GM06990 (cell line): ENCODE measurements around the gene STK17A.
"Not testable (repeated sequence)": the region's sequence is repeated elsewhere in the genome, so short reads cannot be mapped to it uniquely, and the experiment has no call there.

Experiments
- DNase-seq: peaks from one replicate; pipeline ENCODE4 v3.0.0-alpha.2; 2011; ENCODE audit not compliant: insufficient read length; ENCODE audit errors: extremely low read depth
- H3K27me3 ChIP-seq: replicated peaks from 2 replicates; pipeline ENCODE4 v1.6.0; 2011; ENCODE audit warnings: low read length; ENCODE audit not compliant: control insufficient read depth, insufficient read depth
- H3K36me3 ChIP-seq: 2 replicates; pipeline ENCODE4 v1.5.1; 2011; ENCODE audit warnings: low read length; ENCODE audit not compliant: control insufficient read depth, insufficient read depth
- H3K4me3 ChIP-seq: replicated peaks from 2 replicates; pipeline ENCODE4 v1.5.1; 2011; ENCODE audit warnings: low read depth, mild to moderate bottlenecking, control low read depth, low read length
- TF ChIP-seq, protein P1 (sequence below): IDR thresholded peaks from 2 replicates; pipeline ENCODE4 v1.5.1; 2011; ENCODE audit warnings: low read length, control low read depth, mild to moderate bottlenecking, inconsistent platforms; ENCODE audit not compliant: insufficient read depth, poor library complexity, severe bottlenecking

STK17A gene

DNA sequence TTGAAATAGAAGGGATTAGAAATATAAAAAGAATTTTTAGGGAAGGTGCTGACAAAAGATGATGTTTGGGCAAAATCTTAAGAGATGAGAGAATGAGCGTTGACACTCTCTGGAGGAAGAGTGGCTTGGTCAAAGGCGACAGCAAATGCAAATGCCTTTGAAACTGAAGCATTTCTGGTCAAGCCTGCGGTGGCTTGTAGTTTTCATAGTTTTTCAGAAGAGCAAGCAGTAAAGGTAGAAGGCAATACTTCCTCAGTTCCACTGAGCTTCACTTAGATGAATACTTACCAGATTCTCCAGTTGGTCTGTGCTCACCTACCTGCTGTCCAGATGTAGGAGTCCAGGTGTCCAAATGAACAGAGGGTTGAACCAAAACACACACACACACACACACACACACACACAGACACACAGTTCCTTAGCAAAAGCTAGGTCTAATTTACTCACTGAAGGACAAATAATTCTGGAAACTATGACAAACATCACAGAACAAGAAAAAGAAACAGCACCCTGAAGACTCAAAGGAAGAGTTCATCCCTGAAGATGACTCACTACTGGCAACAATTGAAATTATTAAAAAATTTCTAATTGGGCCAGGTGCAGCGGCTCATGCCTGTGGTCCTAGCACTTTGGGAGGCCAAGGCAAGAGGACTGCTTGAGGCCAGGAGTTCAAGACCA is 12.1 kb upstream of the STK17A start:
- H3K4me3 ChIP-seq: no peak overlapping the region
- H3K36me3 ChIP-seq: no peaks in the 10 kb centered on the region
- DNase-seq: no peak
- TF ChIP-seq, protein P1, sequence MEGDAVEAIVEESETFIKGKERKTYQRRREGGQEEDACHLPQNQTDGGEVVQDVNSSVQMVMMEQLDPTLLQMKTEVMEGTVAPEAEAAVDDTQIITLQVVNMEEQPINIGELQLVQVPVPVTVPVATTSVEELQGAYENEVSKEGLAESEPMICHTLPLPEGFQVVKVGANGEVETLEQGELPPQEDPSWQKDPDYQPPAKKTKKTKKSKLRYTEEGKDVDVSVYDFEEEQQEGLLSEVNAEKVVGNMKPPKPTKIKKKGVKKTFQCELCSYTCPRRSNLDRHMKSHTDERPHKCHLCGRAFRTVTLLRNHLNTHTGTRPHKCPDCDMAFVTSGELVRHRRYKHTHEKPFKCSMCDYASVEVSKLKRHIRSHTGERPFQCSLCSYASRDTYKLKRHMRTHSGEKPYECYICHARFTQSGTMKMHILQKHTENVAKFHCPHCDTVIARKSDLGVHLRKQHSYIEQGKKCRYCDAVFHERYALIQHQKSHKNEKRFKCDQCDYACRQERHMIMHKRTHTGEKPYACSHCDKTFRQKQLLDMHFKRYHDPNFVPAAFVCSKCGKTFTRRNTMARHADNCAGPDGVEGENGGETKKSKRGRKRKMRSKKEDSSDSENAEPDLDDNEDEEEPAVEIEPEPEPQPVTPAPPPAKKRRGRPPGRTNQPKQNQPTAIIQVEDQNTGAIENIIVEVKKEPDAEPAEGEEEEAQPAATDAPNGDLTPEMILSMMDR: no peak
- no peaks in the 10 kb centered on the region for H3K27me3 ChIP-seq

DNA sequence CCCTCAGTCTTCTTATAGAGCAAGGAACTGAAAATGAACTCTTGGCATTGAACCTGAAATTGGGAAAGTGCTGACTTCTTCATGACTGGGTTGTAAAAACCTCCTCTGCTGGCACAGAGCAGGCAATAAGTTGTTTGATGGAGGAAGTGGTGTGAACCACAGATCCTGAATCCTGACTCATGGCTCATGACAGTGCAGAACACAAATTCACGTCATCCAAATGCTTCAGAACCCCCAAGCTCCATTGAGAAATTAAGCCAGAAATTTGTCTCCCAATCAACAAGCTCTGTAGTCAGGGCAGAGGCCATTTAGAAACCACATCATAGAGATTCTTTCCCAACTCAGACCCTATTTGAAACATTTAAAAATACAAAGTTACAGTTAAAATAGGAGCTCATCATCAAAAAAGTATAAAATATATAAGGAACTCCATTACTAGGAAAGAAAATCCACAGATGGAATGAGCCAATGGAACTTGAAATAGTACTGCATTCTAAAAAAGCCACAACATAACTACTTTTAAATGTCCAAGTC is 10.3 kb upstream of the STK17A start:
- H3K27me3 ChIP-seq: no peaks in the 10 kb centered on the region
- no peak for DNase-seq
- TF ChIP-seq, protein P1: no peak
- no peak overlapping the region for H3K4me3 ChIP-seq
- H3K36me3 ChIP-seq: no peaks in the 10 kb centered on the region

DNA sequence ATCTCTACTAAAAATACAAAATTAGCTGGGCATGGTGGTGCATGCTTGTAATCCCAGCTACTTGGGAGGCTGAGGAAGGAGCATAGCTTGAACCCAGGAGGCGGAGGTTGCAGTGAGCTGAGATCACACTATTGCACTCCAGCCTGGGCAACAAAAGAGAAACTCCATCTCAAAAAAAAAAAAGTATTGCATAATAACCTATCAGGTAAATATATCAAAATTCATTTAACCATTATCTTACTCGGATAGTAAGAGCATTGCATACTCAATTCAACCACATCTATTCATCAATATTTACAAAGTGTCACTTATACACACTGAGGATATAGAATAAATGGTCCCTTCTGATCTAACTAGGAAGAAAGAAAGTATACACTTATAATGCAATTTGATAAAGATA is 9.1 kb upstream of the STK17A start:
- DNase-seq, H3K4me3 ChIP-seq, H3K27me3 ChIP-seq, H3K36me3 ChIP-seq: not testable (repeated sequence)

DNA sequence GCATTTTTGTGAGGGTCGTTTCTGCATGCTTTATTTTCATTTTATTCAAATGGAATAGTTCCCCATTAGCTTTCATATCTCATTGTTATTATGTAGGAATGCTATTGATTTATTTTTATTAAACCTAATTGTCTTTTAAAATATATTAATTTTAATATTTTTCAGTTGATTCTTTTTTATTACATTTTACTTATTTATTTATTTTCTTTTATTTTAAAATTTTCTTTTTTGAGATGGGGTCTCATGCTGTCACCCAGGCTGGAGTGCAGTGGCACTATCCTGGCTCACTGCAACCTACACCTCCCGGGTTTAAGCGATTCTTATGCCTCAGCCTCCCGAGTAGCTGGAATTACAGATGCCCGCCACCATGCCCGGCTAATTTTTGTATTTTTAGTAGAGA is 7.4 kb upstream of the STK17A start:
- DNase-seq: no peak
- no peaks in the 10 kb centered on the region for H3K27me3 ChIP-seq
- TF ChIP-seq, protein P1: no peak
- H3K36me3 ChIP-seq: no peaks in the 10 kb centered on the region
- no peak overlapping the region for H3K4me3 ChIP-seq

DNA sequence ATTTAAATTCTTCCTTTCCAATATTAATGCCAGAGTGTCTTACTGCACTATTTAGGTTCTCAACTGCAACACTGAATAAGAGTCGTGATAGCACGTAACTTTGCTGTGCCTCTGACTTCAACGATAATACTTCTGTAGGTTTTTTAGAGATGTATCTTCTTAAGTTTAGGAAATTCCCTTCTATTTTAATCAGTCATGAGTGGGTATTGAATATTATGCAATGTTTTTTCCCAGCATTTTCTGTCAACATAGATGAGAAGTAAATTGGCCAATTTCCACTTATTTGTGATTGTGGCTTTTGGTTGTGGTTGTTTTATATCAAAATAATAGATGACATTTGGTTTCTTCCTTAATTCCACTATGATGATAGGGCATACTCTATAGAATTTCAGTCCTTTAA is 6.7 kb upstream of the STK17A start:
- TF ChIP-seq, protein P1: no peak
- no peaks in the 10 kb centered on the region for H3K36me3 ChIP-seq
- H3K27me3 ChIP-seq: no peaks in the 10 kb centered on the region

DNA sequence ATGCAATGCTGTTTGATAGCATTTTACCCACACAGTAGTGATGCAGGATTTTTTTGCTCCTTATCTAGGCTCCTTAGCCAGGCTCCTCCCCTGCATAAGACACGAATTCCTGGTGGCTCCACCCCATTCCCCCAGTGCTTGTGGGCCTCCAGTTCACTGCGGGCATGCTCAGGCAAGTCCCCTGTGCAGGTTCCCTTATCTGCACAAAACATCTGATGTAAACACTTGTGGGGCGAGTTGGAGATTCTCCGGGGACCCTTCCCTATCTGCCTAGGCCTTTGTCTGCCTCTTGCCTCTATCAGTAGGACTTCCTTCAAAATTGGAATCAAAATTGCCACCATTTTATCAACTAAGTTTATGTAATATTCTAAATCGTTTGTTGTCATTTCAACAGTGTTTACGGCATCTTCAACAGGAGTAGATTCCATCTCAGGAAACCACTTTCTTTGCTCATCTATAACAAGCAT is 5.4 kb upstream of the STK17A start:
- H3K4me3 ChIP-seq: no peak overlapping the region
- no peaks in the 10 kb centered on the region for H3K36me3 ChIP-seq
- TF ChIP-seq, protein P1: no peak
- H3K27me3 ChIP-seq: no peaks in the 10 kb centered on the region
- no peak for DNase-seq

More for the DNA sequence above, 6.7 kb upstream of the STK17A start:
- no peak for DNase-seq
- no peak overlapping the region for H3K4me3 ChIP-seq
